Neural progenitor cell (in vitro differentiated cells): ENCODE measurements around the gene TBC1D14.

Experiments used
- EZH2 ChIP-seq: fragments of 200-600 bp; sonication (generic); IDR thresholded peaks from 2 replicates; pipeline ENCODE4 v1.6.1; 2017; ENCODE audit warnings: antibody characterized with exemption, mild to moderate bottlenecking, moderate library complexity
- EZH2phosphoT487 ChIP-seq: fragments of 200-600 bp; sonication (generic); IDR thresholded peaks from 2 replicates; pipeline ENCODE4 v1.6.1; 2017; ENCODE audit warnings: antibody characterized with exemption
- TF ChIP-seq, protein P1 (sequence below): fragments of 200-600 bp; sonication (generic); IDR thresholded peaks from 2 replicates; pipeline ENCODE4 v1.5.1; 2017; ENCODE audit warnings: antibody characterized with exemption, mild to moderate bottlenecking

DNA sequence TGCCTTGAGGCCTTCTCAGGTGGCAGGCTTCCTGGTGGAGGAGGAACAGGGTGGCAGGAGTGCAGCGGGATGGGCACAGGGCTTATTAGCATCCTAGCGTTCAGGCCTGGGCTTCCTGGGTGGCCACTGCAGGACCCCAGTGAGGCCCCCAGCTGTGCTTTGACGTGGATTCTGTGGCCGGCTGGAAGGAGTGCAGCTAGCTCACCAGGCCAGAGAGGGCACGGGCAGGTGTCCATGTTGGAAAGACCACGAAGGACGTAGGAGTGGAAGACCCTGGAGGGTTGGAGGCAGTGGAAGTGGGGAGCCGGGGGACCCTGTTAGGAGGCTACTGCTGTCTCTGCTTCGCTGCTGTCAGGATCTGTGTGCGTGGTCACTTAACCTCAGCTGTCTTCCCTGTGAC lies 120.3 kb downstream of the TBC1D14 start:
- TF ChIP-seq EZH2 (no peak), EZH2phosphoT487 (no peak)
- TF ChIP-seq, protein P1, sequence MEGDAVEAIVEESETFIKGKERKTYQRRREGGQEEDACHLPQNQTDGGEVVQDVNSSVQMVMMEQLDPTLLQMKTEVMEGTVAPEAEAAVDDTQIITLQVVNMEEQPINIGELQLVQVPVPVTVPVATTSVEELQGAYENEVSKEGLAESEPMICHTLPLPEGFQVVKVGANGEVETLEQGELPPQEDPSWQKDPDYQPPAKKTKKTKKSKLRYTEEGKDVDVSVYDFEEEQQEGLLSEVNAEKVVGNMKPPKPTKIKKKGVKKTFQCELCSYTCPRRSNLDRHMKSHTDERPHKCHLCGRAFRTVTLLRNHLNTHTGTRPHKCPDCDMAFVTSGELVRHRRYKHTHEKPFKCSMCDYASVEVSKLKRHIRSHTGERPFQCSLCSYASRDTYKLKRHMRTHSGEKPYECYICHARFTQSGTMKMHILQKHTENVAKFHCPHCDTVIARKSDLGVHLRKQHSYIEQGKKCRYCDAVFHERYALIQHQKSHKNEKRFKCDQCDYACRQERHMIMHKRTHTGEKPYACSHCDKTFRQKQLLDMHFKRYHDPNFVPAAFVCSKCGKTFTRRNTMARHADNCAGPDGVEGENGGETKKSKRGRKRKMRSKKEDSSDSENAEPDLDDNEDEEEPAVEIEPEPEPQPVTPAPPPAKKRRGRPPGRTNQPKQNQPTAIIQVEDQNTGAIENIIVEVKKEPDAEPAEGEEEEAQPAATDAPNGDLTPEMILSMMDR: no peak
